PC-3 (cell line): ENCODE measurements around the gene CAPN3.

ENCODE experiments used
- EZH2 ChIP-seq: fragments of 300-600 bp; sonication (generic); IDR thresholded peaks from one replicate; pipeline ENCODE4 v1.6.1; 2017; ENCODE audit warnings: antibody characterized with exemption, mild to moderate bottlenecking, low read length; ENCODE audit not compliant: unreplicated experiment
- EZH2phosphoT487 ChIP-seq: fragments of 300-600 bp; sonication (generic); IDR thresholded peaks from 2 replicates; pipeline ENCODE4 v1.6.1; 2018; ENCODE audit warnings: mild to moderate bottlenecking, antibody characterized with exemption, low read length, borderline replicate concordance
- TF ChIP-seq, protein P1 (sequence below): fragments of 300-600 bp; sonication (generic); conservative IDR thresholded peaks from 2 replicates; pipeline ENCODE4 v1.5.1; 2017; ENCODE audit warnings: antibody characterized with exemption, low read depth, mild to moderate bottlenecking, low read length

DNA sequence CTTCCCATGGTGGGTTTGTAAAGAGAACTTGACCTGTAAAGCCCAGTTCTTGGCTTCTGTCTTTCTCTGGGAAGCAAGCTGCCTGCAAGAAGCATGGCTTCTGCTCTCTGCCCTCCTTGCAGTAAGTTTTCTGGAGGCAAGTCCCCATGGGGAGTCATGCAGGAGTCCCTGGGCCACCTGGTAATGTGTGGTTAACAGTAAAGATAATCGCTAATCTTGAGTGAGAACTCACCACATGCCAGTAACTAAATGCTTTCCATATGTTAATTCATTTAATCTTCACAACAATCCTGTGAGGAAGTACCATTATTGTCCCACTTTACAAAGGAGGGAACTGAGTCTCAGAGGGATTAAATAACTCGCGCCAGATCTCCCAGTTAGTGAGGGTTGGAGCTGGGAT, 4.2 kb downstream of the CAPN3 start:
- TF ChIP-seq, protein P1, sequence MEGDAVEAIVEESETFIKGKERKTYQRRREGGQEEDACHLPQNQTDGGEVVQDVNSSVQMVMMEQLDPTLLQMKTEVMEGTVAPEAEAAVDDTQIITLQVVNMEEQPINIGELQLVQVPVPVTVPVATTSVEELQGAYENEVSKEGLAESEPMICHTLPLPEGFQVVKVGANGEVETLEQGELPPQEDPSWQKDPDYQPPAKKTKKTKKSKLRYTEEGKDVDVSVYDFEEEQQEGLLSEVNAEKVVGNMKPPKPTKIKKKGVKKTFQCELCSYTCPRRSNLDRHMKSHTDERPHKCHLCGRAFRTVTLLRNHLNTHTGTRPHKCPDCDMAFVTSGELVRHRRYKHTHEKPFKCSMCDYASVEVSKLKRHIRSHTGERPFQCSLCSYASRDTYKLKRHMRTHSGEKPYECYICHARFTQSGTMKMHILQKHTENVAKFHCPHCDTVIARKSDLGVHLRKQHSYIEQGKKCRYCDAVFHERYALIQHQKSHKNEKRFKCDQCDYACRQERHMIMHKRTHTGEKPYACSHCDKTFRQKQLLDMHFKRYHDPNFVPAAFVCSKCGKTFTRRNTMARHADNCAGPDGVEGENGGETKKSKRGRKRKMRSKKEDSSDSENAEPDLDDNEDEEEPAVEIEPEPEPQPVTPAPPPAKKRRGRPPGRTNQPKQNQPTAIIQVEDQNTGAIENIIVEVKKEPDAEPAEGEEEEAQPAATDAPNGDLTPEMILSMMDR = no peak
- TF ChIP-seq EZH2phosphoT487 = no peak
- no peak for TF ChIP-seq EZH2
